GM18907 (cell line): ENCODE results near the gene LAMB3.

ENCODE experiments used
- ATAC-seq: cut with Tn5 transposase; IDR thresholded peaks from one replicate; pipeline ENCODE4 v1.9.1; 2021; ENCODE audit warnings: mild to moderate bottlenecking, moderate library complexity; ENCODE audit not compliant: unreplicated experiment

The LAMB3 gene

DNA sequence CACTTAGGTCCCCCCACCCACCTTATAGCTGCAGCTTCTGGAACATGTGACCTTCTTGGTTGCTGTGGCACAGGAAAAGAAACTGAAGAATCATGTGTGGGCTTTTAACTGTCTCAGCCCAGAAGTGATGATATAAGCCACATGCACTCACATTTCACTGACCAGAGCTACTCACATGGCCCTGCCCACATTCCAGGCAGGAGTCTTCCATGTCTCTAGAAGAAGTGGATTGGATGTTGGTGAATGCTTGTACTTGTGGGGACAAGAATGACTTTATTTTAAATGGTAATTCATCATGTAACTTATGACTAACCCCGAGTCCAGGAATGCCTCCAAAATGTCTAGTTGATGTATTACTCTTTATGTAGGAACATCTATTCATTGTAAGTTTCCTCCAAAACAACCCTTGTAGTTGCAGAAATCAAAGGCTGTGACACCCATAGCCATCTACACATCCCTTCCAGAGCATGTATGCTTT lies 84.5 kb downstream of the LAMB3 start:
- ATAC-seq: no peak

DNA sequence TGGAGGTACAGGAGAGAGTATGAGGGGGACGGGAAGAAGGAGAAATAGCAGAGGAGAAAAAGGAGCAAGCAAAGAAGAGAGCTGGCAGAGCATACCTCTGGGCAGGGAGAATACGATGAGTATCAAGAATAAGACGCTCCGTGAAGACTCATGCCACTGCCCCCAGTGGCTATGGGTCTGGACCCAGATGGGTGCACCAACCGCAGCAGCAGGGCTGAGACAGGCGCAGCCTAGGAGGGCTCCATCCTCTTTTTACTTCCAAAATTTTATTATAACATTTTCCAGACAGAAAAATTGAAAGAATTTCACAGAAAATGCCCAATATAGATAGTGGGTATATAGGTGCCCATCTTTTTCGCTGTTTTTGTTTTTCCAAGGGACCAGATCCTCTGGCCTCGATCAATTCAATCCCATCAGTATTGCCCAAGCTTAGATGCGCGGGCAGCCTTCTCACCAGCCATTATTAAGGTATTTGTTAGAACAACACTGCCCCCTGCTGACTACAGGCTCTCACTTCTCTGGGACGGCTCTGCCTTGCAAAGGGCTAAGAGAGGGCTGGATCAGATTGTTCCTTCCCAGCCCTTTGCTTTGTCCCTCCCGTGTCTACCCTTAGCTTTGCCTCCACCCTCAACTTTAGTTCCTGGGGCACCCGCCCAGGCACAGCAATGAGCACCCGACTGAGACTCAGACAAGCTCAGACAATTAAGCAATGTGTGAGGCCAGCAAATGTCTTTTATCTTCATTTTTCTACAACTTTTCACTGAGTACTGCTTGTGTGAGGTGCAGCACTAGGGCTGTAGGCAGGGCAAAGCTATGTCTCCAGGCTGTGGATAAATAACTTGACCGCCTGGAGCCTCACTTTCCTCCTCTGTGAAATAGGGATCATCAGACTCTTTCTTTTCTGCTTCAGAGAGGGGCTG lies 86.2 kb downstream of the LAMB3 start:
- peak; percentile 90 for ATAC-seq
